ENCODE results near the gene INCENP. TPM values are rescaled to one million over a fixed set of nuclear protein-coding genes. Genes with fewer than 3 reads are reported as not detected.

Gene INCENP
- polyA plus RNA-seq, 5 donors, result 29.2 to 38.6 (median 31.3) TPM

DNA sequence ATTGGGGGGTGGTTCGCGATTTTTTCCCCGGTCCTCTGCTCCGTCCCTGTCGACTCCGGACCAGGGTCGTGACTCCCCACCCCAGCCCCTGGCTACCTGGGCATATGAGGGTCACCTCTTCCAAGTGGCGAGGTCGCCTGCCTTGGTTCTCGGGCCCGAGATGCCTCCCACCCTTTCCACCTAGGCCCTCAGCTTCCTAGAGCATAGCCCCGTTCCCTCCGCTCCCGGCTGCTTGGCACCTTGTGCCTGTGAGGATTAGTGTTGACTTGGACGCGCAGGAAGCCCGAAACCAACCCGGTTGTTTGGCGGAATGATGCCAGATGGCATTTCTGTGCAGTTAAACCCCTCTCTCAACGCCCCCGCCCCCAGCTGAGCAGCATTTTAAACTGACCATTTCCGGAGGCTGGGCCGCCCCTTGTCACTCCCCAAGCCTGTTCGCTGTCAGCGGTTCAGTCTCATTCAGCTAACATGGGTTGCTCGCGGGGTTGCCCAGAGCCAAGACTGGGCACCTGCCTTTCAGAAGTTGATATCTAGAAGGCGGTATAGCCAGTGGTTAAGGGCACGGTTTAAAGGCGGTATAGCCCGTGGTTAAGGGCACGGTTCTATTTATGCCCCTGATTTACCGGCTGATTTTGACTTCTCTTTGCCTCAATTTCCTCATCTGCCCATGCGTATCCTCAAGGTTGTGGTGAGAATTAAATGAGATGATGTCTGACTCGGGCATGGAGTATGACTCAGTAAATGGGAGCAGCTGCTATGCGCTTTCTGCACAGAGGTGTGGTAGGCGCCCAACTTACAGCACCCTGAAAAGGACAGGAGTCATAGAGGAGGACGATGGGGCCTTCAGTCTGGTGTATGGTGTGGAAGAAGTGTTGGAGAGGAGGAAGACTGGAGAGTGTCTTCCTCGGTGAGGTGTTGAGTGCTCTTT is 639 bp downstream of the INCENP start:
- peak in 1 of 2 donors; percentile 27 for DNase-seq

DNA sequence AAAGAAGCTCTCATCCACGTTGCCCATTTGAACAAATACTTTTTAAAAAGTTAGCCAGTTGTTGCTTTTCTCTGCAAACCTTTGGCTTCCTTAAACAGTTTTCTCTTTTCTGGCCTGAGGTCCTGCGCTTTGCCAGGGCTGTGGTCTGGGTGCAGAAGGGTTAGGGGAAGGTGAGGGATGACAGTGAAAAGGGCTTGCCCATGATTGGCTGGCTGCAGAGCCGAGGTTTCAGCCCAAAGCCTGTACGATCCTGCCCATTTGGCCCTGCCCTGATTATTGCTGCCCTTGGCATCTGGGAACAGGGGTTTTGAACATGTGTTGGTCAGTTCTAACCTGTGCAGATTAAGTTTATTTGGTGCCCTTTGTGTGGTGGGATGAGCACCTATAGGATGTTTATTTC is 1.5 kb downstream of the INCENP start:
- DNase-seq, result no peak

DNA sequence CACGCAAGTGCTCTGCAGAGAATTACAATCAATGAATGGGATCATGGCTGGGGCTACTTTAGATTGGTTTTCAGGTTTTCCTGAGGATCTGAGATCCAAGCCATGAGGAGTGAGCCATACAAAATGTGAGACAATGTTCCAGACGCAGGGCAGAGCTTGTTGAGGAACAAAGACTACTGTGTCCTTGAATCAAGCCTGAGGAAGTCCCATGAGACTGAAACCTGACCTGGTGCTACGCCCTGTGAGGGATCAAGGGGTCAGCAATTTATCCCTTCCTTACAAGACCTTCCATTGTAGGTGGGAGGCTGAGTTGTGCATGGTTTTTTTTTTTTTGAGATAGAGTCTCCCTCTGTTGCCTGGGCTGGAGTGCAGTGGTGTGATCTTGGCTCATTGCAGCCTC is 2.1 kb downstream of the INCENP start:
- no peak for DNase-seq

DNA sequence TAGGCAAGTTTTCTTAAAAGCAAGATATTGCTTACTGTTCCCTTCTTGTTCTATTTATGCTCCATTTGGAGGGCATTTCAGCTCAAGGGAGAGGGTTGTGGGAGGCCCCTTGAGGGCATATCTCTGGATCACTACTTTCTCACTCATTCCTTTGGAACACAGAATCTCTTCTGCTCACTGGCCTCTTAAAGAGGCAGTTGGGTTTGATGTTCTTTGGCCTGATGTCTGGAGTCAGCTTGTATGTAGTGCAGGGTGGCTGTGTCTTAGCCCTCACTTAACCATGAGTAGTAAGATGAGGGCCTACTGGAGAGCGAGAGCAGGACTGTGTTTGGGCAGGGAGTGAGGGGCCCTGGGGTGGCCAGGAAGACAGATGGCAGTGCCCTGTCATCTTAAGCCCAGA is 3.6 kb downstream of the INCENP start:
- DNase-seq, result no peak

DNA sequence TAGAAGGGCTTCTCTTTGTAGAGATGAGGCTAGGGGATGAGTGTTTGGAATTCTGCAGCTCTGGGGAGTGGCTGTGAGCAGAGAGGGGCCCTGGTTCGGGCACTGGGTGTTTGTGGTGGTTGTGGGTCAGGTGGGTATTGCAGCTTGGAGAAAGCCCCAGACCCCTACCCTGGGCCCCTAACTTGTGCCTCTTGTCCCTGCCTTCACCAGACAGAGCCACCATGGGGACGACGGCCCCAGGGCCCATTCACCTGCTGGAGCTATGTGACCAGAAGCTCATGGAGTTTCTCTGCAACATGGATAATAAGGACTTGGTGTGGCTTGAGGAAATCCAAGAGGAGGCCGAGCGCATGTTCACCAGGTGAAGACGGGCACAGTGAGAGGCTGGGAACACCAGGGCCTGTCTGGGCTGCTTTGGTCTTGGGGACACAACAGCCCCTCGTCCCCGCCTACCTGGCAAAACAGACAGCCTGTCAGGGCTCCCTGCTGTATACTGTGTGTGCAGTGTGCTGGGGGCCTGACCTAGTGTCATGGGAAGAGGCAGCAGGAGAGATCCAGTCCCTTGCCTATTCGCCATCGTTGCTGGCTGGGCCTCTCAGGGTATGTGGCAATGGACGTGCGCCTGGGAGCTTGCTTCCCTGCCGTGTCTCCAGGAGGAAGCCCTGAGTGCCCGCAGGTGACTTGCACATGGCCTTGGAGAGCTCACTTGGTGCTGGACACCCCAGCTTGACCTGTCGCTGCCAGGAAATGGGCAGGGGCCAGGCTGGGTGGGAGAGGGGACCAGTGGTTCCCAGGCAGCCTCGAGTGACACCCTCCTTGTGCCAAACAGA is 4.3 kb downstream of the INCENP start:
- no peak for DNase-seq

DNA sequence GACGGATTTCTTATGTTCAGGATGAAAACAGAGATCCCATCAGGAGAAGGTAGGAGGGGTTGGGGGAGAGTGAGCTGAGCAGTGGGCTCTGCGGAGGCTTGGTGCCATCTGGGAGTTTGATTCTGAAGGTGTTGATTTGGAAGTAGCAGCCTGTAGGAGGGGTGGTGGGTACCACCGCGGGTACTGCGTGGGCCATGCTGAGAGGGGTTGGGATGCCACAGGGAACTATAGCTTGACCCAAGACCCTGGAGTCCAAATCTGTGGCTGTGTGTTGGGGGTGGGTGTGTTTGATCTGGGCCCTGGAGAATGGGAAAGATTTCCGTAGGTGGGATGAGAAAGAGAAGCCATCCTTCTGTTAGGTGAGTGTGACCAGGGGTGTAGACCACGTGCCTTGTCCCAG is 5.0 kb downstream of the INCENP start:
- DNase-seq, result no peak

DNA sequence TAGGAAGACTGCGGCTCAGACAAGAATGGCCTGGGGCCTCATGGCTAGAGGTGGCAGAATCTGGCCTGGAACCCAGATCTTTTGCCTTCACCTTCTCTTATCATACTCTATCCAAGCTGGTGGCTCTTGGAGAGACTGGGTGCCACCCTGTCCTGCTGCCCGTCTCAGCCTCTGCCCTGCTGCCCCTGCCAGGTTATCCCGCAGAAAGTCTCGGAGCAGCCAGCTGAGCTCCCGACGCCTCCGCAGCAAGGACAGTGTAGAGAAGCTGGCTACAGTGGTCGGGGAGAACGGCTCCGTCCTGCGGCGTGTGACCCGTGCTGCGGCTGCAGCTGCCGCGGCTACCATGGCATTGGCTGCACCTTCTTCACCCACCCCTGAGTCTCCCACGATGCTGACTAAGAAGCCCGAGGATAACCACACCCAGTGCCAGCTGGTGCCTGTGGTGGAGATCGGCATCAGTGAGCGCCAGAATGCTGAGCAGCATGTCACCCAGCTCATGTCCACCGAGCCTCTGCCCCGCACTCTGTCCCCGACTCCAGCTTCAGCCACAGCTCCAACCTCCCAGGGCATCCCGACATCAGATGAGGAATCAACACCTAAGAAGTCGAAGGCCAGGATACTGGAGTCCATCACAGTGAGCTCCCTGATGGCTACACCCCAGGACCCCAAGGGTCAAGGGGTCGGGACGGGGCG is 5.9 kb downstream of the INCENP start:
- DNase-seq, result no peak

DNA sequence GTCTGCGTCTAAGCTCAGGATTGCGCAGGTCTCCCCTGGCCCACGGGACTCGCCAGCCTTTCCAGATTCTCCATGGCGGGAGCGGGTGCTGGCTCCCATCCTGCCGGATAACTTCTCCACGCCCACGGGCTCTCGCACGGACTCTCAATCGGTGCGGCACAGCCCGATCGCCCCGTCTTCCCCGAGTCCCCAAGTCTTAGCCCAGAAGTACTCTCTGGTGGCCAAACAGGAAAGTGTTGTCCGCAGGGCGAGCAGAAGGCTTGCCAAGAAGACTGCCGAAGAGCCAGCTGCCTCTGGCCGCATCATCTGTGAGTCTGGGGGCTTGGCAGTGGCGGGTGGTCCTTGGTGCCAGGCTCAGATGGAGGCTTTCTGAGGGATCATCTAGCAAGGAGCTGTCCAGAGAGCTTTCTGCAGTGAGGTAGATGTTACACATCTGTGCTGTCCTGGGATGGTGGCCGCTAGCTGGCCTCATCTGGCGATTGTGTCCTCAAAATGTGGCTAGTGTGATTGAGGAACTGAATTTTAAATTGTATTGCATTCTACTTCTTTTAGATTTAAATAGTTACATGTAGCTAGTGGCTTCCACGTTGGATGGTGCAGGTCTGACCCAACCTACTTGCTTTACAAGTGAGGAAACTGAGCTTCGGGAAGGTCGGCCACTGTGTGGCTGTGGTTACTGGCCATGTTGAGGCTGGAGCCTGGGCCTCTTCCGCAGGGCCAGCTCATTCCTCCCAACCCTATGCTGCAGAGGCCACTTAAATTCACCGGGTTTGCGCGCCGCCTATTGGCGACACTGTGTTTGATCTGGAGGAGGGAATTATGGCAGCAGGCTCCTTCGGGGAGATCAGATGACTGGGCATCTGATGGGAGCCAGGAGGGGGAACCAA is 6.7 kb downstream of the INCENP start:
- no peak for DNase-seq

DNA sequence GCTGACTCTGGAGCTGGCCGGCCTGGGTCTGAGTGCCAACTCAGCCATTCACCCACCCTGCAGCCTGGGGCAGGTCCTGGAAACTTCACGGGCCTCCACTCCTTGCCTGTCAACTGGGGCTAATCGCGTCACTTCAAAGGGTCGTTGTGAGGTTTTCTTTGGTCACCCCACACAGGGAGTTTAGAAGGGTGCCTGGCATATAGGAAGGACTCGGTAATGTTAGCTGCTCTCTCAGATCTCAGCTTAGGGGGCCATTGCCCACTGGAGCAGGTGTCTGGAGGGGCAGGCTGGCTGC is 7.3 kb downstream of the INCENP start:
- DNase-seq, result no peak

DNA sequence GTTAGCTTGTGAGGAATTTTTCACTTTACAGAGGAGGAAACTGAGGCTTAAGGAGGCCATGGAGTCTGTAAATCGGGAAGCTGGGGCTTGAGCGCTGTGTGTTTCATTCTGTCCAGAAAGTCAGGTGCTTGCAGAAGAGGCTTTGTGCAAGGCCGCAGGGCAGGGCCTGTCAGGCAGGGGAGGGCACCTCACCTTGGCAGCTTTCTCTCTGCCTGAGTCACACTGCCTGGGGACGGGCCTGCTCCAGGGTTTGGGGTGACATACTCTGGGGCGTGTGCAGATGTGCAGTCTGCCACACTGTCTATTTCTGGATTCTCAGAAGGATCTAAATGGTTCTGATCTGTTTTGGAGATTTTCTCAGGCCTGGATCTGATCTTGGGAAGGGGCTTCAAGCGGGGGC is 8.4 kb downstream of the INCENP start:
- DNase-seq, result no peak

DNA sequence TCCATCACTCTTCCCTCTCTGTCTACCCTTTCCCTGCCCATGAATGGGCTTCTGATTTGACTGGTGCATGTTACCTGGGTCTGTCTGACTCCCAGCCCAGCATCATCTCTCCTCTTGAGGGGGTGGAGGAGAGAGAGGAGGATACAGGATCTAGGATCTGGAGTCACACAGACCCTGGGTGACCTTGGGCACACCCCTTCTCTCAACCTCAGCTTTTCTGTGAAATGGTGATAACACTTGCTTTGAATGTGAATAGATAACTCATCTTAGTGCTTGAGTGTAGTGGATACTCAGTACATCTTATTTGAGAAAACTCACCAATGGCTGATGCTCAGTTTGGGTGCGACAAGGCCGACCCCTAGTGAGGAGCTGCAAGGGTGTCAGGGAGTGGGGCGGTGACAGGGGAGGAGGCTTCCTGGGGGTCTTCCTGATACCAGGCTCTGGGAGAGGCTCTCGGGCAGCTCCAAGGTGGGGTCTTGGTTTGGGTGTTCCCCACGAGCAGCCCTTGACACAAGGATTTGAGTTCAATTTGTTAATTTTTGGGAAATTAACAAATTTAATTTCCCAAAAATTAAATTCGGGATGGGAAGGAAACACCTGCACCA is 9.0 kb downstream of the INCENP start:
- DNase-seq, result no peak

DNA sequence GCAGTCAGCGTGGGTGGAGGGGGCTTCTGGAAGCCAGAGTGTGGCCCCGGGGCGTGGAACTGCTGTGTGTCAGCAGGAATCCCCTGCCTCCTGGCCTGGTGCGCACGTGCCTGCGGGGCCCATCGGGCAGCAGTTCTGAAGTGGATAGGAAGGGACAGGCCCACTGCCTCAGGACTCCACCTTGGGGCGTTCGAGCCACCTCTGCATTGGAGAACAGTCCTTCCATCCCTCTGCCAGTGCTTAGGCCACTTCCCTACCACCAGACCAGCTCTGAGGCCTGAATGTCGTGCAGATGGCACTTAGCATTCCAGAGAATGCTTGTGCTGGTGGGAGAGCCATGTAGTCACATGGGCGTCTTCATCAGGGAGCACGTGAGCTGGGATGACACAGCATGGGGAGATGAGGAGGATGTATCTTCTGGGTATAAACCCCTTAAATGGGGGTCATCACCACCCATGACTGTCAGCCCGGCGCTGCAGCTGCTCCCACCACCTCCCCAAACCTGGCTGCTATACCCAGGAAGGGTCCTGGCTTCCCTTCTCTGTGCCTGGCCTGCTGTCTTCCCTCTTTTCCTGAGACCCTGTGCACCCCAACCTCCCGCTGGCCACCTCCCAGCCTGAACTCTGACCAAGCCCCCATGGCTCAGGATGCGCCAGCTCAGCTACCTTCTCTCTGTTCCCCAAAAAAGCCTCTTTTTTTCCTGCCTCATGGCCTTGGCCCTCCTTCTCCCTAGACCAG is 9.7 kb downstream of the INCENP start:
- no peak for DNase-seq

DNA sequence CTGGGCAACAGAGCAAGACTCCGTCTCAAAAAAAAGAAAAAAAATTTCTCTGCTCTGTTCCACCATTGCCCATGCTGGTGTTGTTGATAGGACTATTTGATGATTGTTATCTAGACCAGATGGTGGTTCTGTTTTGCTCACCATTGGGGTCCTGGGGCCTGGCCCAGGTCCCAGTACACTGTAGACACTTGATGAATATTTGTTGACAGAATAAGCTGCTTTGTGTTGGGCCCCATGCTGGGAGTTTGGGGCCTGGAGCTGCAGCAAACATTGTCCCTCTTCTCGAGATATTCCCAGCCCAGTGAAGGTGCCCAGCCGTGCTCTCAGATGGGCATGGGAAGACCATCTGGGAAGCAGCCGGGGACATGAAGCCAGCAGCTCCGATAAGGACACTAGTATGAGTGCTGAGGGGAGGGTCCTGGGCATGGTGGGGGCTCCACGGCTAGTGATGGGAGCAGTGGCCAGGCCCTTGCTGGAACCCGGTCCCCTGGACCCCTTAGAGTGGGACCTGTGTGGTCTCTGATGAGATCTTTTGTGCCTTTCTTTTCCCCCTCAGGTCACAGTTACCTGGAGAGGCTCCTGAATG is 13.6 kb downstream of the INCENP start:
- DNase-seq, result no peak

DNA sequence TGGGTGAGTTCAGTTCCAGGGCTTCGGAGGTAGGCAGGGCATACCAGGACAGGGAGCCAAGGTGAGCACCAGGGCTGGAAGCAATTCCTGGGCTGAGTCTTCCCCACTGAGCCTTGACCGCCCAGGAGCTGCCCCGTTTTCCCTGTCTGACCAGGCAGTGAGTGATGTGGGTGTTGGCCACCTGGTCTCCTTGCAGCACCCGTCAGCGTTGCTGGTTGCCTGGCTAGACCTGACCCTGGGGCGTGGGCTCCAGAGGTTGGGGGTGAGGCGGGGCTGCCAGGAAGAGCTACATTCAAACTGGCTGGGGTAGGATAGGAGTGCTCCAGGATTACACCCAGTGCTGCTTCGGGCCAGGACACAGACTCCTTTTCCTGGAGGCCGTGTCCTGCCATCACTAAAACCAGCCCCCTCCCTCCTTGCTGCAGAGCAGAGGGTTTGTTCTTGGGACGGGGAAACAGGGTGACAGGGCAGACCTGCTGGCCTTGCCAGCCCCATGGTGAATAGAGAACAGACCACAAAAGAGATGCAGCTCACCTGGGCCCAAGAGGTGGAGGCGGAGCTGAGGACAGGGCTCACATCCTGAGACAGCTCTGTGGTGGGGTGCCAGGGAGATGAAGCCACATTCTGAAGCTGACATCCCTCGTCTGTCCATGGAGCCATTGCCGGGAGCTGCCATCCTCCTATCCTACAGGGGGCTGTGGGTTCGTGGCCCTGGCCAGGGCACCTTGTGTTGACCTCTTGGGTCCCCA is 14.2 kb downstream of the INCENP start:
- no peak for DNase-seq

DNA sequence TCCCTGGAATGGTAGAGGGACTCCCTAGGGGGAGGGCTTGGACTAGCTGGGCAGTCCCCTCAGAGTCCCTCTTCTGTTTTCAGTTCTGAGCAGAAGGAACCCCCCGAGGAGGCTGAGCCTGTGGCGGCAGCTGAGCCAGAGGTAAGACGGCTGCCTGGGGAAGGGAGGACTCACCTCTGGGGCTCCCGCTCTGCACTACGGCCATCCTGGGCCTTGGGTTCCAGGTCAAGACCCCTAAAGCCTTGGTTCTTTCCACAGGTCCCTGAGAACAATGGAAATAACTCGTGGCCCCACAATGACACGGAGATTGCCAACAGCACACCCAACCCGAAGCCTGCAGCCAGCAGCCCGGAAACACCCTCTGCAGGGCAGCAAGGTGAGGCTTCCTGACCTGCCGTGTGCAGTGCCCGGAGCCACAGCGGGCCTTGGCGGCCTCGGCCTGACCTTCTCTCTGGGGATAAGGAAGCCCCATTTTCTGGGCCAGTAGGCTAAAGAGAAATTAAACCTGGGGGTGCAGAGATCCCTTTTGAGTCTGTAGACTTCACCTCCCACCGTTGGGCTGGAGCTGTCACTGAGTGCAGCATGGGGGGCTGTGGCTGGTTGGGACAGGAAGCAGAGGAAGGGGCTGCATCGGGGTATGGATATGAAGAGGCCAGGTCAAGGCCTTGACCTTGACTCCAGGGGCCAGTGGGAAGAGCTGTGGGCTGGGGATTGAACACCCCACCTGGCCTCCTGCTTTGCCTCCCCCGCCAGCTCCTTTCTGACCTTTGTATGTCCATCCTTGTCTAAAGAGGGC is 15.0 kb downstream of the INCENP start:
- no peak for DNase-seq

DNA sequence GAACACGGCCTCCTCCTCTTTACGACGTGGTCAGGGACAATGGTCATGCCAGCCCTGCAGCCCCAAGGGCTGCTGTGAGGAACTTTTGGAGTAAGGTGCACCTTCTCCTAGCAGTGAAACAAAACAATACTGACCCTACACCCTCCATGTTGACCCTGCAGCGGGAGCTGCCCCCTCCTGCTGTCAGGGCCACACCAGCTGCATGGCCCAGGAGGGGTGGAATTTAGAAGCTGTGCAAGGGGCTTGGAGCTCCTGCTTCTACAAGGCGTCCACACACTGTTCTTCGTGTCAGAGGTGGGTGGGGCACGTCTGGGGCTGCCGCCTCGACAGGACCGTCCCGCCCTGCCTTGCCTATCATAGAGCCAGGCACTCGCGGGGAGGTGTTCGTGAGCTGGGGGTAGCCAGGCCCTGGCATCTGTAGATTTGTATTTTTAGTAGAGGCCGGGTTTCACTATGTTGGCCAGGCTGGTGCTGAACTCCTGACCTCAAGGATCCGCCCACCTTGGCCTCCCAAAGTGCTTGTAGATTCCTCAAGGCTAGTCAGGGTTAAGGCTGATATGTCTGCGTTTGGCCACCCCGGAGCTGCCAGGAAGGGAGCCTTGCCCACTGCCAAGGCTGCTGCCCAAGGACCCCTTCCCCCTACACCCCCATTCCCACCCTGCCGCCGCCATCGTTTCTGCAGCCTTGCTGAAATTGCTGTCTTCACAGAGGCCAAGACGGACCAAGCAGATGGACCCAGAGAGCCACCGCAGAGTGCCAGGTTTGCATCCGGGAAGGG is 15.9 kb downstream of the INCENP start:
- DNase-seq, result no peak

DNA sequence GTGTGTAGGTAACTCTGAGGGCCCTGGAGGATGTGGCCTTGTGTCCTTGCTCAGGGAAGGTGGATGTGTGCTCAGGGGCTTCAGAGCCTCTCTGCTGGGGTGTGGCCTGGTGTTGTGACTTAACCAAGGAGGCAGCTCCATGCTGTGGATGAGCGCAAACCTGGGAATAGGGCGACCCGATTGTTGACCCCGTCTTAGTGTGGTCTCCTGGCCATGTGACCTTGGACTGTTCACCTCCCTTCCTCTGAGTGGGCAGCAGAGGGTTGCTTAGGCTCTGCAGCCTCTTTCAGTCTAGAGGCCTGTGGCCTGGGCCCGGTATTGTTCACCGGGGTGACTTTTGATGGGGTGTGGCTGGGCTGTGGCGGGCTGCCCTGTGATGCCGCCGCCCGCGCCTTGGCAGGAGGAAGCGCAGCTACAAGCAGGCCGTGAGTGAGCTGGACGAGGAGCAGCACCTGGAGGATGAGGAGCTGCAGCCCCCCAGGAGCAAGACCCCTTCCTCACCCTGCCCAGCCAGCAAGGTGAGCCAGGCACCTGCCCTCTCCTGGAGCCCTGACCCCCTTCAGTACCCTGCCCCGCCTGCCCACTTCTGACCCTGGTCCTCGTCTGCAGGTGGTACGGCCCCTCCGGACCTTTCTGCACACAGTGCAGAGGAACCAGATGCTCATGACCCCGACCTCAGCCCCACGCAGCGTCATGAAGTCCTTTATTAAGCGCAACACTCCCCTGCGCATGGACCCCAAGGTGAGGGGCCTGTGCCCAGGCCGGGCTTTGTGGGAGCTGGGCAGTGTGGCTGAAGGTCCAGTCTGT is 16.7 kb downstream of the INCENP start:
- no peak for DNase-seq
